Measurements from ENCODE around the gene MAP3K21.

The MAP3K21 gene

DNA sequence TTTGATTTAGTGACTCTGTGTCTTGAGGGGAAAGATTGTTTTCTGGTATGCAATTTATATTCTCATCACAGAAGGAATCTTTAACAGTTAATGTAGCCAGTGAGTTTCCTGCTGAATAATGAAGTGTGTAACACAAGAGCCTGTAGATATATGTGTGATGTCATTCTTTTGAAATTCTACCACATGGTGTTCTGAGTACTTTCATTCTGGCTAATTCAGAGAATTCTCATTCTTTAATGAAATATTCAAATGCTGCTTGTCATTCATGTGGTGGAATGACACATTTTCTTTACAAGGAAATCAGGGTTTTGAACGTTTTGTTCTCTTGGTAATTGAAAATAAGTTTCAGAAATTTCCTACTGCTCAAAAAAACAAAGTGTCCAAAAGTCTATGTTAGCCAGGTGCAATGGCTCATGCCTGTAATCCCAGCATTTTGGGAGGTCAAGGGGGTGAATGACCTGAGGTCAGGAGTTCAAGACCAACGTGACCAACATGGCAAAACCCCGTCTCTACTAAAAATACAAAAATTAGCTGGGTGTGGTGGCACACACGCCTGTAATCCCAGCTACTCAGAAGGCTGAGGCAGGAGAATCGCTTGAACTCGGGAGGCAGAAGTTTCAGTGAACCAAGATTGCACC lies 79.6 kb downstream of the MAP3K21 start:
- TF ChIP-seq, protein P1, sequence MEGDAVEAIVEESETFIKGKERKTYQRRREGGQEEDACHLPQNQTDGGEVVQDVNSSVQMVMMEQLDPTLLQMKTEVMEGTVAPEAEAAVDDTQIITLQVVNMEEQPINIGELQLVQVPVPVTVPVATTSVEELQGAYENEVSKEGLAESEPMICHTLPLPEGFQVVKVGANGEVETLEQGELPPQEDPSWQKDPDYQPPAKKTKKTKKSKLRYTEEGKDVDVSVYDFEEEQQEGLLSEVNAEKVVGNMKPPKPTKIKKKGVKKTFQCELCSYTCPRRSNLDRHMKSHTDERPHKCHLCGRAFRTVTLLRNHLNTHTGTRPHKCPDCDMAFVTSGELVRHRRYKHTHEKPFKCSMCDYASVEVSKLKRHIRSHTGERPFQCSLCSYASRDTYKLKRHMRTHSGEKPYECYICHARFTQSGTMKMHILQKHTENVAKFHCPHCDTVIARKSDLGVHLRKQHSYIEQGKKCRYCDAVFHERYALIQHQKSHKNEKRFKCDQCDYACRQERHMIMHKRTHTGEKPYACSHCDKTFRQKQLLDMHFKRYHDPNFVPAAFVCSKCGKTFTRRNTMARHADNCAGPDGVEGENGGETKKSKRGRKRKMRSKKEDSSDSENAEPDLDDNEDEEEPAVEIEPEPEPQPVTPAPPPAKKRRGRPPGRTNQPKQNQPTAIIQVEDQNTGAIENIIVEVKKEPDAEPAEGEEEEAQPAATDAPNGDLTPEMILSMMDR (IDR thresholded peaks at IDR 0.05; ENCODE audit: borderline replicate concordance, insufficient read depth, low read depth, low read length), result no peak

DNA sequence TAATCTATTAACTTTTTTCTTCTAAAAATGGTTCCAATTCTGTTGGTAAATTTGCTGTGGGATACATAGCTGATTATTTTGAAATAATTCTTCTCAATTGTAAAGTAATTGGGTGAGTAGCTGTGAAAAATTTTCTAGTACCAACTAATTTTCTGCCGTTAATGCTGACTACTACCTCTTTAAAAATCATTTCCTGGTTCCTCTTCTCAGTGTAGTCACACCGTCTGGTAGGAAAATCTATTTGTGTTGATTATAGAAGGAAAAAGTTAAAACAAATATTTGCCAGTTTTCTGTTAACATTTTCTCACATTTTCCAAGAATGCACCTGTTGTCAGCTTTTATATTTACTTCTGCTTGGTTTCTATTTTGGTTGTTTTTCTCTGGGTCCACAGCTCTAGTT lies 82.0 kb downstream of the MAP3K21 start:
- H3K4me3 ChIP-seq (ENCODE audit: low read depth, low read length), result no peak overlapping the region
- TF ChIP-seq, protein P1 (IDR thresholded peaks at IDR 0.05; ENCODE audit: borderline replicate concordance, insufficient read depth, low read depth, low read length), result no peak

More for the DNA sequence above, 79.6 kb downstream of the MAP3K21 start:
- no peak overlapping the region for H3K4me3 ChIP-seq (ENCODE audit: low read depth, low read length)

DNA sequence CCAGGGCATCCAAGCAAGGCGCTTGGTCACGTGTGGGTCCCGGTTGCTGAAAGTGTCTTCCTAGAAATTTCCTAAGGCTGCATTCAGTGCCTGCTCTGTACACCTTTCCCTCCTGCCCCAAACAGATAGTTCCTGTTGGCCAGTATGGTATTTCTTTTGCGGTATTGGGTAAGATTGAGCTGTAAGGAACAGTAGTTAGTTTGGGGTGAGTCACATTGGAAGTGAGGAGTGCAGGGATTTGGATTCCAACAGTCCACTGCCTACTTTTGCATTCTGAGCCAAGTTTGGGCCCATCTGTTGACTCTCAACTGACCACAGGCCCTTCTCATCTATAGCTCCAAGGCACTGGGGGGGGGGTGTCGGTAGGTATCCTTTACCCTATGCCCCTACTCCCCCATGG lies 83.4 kb downstream of the MAP3K21 start:
- H3K4me3 ChIP-seq (ENCODE audit: low read depth, low read length), result no peak overlapping the region
- TF ChIP-seq, protein P1 (IDR thresholded peaks at IDR 0.05; ENCODE audit: borderline replicate concordance, insufficient read depth, low read depth, low read length), result no peak

DNA sequence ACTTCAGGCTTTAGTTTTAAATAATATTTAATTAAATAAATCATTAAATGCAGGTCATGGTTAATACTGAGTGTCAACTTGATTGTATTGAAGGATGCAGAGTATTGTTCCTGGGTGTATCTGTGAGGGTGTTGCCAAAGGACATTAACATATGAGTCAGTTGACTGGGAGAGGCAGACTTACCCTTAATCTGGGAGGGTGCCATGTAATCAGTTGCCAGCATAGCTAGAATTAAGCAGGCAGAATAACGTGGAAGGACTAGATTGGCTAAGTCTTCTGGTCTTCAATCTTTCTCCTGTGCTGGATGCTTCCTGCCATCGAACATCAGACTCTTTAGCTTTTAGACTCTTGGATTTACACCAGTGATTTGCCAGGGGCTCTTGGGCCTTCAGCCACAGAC lies 85.3 kb downstream of the MAP3K21 start:
- TF ChIP-seq, protein P1 (IDR thresholded peaks at IDR 0.05; ENCODE audit: borderline replicate concordance, insufficient read depth, low read depth, low read length), result no peak
- H3K4me3 ChIP-seq (ENCODE audit: low read depth, low read length), result no peak overlapping the region

DNA sequence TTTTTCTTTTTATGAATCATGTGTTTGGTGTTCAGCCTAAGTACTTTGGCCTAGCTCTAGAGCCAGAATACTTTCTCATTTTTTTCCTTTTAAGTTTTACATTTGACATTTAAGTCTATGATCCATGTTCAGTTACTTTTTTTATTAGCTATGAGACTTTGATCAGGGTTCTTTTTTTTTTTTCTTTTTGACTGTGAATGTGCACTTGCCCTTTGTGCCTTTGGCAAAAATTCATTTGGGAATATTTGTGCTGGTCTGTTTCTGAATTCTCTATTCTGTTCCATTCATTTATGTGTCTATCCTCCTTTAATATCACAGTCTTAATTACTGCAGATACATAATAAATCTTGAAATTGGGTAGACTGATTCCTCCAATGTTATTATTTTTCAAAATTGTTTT lies 93.8 kb downstream of the MAP3K21 start:
- no peak overlapping the region for H3K4me3 ChIP-seq (ENCODE audit: low read depth, low read length)
- TF ChIP-seq, protein P1 (IDR thresholded peaks at IDR 0.05; ENCODE audit: borderline replicate concordance, insufficient read depth, low read depth, low read length), result no peak

DNA sequence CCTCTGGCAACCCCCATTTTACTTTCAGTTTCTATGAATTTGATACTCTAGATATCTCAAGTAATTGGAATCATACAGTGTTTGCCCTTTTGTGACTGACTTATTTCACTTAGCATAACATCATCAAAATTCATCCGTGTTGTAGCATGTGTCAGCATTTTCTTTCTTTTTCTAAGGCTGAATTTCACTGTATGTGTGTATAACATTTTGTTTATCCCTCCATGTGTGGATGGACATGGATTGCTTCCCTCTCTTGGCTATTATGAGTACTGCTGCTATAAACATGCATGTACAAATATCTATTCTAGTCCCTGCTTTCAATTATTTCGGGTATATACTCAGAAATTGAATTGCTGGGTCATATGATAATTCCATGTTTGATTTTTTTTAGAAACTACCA lies 97.3 kb downstream of the MAP3K21 start:
- TF ChIP-seq, protein P1 (IDR thresholded peaks at IDR 0.05; ENCODE audit: borderline replicate concordance, insufficient read depth, low read depth, low read length), result no peak
- no peak overlapping the region for H3K4me3 ChIP-seq (ENCODE audit: low read depth, low read length)

DNA sequence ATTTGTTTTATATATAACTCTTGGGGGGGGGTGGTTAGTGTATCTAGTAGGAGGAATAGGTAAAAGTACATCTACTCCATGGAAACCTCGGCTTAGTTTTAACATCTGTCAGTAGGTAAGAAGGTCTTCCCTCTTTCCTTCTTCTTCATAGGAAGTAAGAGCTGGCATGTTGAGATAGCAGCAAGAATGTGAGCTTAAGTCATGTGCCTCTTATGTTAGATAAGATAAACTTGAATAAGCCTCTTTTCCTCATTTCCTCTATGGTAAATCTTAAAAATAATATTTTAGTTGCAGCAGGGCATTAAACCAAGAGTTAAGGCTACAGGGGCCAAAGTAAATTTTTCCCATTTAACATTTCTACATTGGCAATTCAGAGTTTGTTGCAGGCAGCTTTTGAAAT lies 100.4 kb downstream of the MAP3K21 start:
- TF ChIP-seq, protein P1 (IDR thresholded peaks at IDR 0.05; ENCODE audit: borderline replicate concordance, insufficient read depth, low read depth, low read length), result no peak
- H3K4me3 ChIP-seq (ENCODE audit: low read depth, low read length), result no peak overlapping the region

All from GM12875 (cell line).